ENCODE results near the gene BGLAP.
A peak's percentile ranks its signal among the peaks of the same experiment; 100 is the strongest.
"Not testable (repeated sequence)": the region's sequence is repeated elsewhere in the genome, so short reads cannot be mapped to it uniquely, and the experiment has no call there.

The BGLAP gene

DNA sequence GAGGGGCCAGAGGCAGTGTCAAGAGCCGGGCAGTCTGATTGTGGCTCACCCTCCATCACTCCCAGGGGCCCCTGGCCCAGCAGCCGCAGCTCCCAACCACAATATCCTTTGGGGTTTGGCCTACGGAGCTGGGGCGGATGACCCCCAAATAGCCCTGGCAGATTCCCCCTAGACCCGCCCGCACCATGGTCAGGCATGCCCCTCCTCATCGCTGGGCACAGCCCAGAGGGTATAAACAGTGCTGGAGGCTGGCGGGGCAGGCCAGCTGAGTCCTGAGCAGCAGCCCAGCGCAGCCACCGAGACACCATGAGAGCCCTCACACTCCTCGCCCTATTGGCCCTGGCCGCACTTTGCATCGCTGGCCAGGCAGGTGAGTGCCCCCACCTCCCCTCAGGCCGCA is at the start of gene BGLAP:
BGLAP (plus strand) TSS at position 259 of the 400 bp plus-strand sequence; CDS start at position 307, 48 bp downstream.
- DNase-seq, result no peak

DNA sequence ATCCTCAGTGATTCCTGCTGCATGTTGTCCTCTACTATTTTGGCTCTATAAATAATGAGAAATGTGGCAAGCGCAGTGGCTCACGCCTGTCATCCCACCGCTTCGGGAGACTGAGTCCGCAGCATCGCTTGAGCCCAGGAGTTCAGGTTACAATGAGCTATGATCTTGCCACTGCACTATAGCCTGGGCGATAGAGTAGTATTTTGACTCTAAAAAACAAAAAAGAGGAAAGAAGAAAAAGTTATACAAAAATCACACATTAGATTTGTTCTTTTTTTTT is 48.8 kb upstream of the BGLAP start:
- DNase-seq, result no peak

DNA sequence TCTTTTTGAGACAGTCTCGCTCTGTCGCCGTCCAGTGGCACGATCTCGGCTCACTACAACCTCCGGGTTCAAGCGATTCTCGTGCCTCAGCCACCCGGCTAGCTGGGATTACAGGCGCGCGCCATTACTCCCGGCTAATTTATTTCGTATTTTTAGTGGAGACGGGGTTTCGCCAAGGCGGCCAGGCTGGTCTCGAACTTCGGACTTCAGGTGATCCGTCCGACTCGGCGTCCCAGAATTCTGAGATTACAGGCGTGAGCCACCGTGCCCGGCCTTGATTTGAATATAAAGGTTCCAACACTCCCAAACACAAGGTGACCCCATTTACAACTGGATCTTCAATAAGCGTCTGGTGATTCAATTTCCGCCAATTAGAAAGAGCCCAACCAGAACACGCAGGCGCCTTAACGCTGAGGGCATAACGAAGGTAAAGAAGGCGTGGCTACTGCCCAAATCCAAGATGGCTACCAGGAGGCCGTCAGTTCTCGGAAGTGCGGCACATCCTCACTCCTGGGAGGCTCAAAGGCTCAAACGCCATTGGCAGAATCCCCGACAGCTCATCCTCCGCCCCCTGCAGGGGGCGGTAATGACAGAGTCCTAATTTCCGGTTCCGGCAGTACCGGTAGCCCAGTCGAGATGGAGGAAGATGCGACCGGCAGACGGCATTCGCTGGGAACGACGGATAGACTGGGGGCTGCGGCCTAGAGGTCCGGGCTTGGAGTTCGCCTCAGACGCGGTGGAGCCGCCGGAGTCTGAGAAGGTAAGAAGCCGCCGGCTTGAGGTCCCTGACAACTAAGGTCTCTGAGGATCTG is 48.3 kb upstream of the BGLAP start, which contains the start of gene SLC25A44:
SLC25A44 (plus strand) TSS at position 617 of the 812 bp plus-strand sequence. CDS start 5,744 bp downstream, outside the sequence.
- DNase-seq, result peak; percentile 99 to 100

DNA sequence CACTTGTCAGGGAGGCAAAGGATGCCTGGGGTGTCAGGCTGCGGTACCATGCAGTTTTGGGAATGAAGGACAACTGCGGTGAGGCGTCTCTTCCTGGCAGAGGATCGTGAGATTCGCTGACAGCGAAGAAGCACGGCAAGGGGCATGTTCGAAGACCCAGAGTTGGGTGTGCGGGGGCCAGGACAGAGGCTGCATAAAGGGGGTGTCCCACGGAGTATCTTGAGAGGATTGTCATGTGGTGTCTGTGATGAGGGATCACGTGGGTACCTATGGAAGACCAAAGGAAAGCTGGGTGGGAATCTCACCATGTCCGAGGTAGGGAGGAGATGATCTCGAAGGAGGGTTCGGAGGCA is 47.7 kb upstream of the BGLAP start:
- no peak for DNase-seq

- no peak for DNase-seq
Observed at GRCh38 chr1:156195853-156196252, 46.1 kb upstream of the BGLAP start.

- DNase-seq, result no peak
Observed at GRCh38 chr1:156196445-156196844, 45.5 kb upstream of the BGLAP start.

DNA sequence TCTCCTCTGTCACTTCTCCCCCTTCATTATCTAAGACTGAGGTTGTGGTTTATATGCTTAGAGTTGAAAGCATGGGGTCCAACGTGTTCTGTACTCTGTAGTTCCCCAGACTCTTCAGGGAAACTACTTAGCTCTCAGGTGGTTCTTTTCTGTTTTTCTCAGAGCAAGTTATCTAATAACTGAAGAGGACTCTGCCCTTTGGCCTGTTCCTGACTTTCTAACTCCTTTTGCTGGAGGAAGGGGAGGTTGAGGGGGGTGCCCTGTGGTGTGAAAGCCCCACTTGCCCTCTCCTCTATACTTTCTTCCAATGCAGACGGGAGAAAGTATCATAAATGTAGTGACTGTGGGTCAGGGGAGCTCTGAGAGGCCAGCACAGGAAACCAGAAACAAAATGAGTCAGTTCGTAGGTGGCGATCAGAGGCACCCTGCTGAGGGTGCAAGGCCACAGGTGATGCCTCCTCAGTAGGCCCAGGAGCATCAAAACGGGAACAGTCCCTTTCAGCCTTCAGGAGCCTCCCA is 43.1 kb upstream of the BGLAP start:
- no peak for DNase-seq

GRCh38 chr1:156200044-156200443 is 41.9 kb upstream of the BGLAP start:
- DNase-seq, result no peak

DNA sequence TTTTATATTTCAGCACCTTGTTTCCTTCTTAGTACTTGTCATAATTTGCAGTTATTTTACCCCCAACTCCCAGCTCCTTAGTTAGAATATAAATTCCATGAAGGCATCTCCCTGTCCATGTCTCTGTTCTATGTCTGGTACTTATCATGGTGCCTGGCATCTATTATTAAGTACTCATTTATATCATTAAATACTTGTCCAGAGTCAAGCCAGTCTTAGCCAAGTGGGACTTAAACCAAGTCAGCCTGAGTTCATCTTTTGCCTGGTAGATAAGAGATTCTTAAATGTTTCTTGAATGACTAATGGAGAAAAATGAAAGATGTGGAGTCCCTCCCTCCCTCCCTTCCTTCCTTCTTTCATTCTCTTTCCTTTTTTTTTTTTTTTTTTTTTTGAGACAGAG is 38.7 kb upstream of the BGLAP start:
- no peak for DNase-seq

DNA sequence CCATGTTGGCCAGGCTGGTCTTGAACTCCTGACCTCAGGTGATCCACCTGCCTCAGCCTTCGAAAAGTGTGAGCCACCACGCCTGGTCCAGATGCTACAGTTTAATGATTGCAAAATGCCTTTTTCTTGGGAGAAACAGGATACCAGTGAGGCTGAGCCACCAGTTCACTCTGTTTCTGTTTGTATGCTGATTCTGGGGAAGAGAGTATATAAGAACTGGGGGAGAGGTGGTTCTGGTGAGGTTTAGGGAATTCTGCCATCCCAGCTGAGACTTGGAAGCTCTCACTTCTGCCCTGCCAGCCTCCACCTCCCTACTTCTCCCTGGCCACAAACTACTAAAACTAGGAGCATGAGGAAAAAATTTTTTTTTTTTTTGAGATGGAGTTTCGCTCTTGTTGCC is 37.3 kb upstream of the BGLAP start:
- no peak for DNase-seq

DNA sequence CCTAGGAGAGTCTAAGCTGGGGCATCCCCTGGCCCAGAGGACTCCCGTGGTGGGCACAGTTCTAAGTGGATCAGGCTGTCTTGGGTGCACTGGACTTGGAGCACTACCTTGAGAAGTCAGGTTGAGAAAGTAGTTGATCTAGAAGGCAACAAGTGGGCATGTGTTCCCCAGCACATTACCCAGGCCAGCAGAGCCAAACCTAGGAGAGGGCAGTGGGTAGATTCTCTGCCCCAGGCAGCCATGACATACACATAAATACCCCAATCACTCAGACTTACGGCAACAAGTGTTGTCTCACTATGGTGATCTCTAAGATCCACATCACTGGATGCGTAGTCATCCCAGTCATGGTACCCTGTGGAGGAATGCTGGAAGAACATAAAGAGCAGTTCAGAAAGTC is 30.7 kb upstream of the BGLAP start:
- no peak for DNase-seq

- DNase-seq, result no peak
Observed at GRCh38 chr1:156212130-156212529, 29.9 kb upstream of the BGLAP start.

DNA sequence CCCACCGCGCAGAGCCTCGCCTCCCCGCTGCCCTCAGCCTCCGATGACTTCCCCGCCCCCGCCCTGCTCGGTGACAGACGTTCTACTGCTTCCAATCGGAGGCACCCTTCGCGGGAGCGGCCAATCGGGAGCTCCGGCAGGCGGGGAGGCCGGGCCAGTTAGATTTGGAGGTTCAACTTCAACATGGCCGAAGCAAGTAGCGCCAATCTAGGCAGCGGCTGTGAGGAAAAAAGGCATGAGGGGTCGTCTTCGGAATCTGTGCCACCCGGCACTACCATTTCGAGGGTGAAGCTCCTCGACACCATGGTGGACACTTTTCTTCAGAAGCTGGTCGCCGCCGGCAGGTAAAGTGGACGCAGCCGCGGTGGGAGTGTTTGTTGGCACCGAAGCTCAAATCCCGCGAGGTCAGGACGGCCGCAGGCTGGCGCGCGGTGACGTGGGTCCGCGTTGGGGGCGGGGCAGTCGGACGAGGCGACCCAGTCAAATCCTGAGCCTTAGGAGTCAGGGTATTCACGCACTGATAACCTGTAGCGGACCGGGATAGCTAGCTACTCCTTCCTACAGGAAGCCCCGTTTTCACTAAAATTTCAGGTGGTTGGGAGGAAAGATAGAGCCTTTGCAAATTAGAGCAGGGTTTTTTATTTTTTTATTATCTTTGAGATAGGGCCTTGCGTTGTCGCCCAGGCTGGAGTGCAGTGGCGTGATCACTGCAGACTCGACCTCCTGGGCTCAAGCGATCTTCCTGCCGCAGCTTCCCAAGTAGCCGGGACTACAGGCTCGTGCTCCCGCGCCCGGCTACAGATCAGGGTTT is 28.9 kb upstream of the BGLAP start, which contains the start of gene PMF1:
PMF1 (plus strand) TSS at position 175 of the 811 bp plus-strand sequence; CDS start at position 184, 9 bp downstream.
- DNase-seq, result peak; percentile 99 to 100

GRCh38 chr1:156213644-156213966 is 28.4 kb upstream of the BGLAP start:
- DNase-seq, result no peak

DNA sequence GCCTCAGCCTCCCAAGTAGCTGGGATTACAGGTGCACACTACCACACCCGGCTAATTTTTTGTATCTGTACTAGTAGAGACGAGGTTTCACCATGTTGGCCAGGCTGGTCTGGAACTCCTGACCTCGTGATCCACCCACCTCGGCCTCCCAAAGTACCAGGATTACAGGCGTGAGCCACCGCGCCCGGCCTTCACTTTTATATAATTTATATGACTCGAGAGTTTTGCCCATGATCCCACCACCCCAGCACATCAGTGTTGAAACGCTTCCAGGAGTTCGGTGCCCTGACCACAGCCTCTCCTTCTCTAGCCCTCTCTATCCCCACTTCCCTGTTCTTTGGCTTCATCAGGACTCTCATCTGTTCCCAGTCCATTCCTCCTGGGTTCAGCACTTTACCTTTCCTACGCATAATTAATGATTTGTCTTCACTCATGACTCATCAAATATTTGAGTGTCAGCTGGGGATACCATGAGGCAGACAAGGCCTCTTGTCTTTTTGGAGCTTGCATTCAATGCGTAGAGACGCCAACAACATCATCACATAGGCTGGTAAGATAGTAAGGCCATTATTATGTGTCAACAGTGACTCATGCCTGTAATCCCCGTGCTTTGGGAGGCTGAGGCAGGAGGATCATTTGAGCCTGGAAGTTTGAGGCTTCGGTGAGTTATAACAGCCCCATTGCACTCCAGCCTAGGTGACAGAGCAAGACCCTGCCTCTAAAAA is 27.8 kb upstream of the BGLAP start:
- no peak for DNase-seq

- not testable (repeated sequence) for DNase-seq
Observed at GRCh38 chr1:156216361-156217086, 25.5 kb upstream of the BGLAP start.

DNA sequence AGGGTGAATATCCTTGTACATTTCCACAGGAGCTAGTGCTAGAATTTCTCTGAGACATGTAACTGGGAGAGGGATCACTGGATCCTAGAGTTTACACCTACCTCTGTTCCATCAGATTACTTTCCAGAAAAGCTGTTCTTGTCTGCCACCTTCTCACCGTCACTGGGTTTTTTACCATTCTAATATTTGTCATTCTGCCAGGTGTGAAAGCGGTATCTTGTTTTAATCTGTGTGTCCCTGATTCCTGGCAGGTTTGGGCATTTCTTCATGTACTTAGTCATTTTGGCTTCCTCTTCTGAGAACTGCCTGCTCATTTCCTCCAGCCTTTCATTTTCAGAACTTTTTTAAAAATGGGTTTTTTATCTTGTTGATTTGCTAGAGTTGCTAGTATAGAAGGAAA is 24.1 kb upstream of the BGLAP start:
- no peak for DNase-seq

GRCh38 chr1:156220226-156220625 is 21.8 kb upstream of the BGLAP start:
- no peak for DNase-seq

GRCh38 chr1:156221986-156222692 is 19.8 kb upstream of the BGLAP start:
- no peak for DNase-seq

GRCh38 chr1:156225677-156226014 is 16.3 kb upstream of the BGLAP start:
- DNase-seq, result no peak

- DNase-seq, result no peak
Observed at GRCh38 chr1:156226116-156226538, 15.9 kb upstream of the BGLAP start.

GRCh38 chr1:156226782-156227181 is 15.2 kb upstream of the BGLAP start:
- DNase-seq, result no peak

All from NCI-H187 (cell line).